Measurements from ENCODE around the gene THOC6.

Gene THOC6

GRCh38 chr16:2992383-2993081 lies 31.3 kb upstream of the THOC6 start:
- no peak for DNase-seq

GRCh38 chr16:2996298-2996697 lies 27.5 kb upstream of the THOC6 start:
- no peak for DNase-seq

GRCh38 chr16:2999929-3000328 lies 23.9 kb upstream of the THOC6 start:
- no peak for DNase-seq

- DNase-seq = no peak
Measured at GRCh38 chr16:3000540-3000939, 23.3 kb upstream of the THOC6 start.

- no peak for DNase-seq
Measured at GRCh38 chr16:3001316-3001715, 22.5 kb upstream of the THOC6 start.

- DNase-seq = peak; percentile 91
Measured at GRCh38 chr16:3003582-3004270, 20.1 kb upstream of the THOC6 start.

- no peak for DNase-seq
Measured at GRCh38 chr16:3004319-3004718, 19.5 kb upstream of the THOC6 start.

- DNase-seq = no peak
Measured at GRCh38 chr16:3004781-3005284, 19.0 kb upstream of the THOC6 start.

GRCh38 chr16:3007059-3007956 lies 16.5 kb upstream of the THOC6 start:
- no peak for DNase-seq

GRCh38 chr16:3007957-3008689 lies 15.7 kb upstream of the THOC6 start:
- DNase-seq = no peak

- no peak for DNase-seq
Measured at GRCh38 chr16:3008690-3009037, 15.2 kb upstream of the THOC6 start.

GRCh38 chr16:3009568-3010390 lies 14.1 kb upstream of the THOC6 start:
- no peak for DNase-seq

- DNase-seq = no peak
Measured at GRCh38 chr16:3010510-3010909, 13.3 kb upstream of the THOC6 start.

GRCh38 chr16:3012246-3012645 lies 11.6 kb upstream of the THOC6 start:
- no peak for DNase-seq

- no peak for DNase-seq
Measured at GRCh38 chr16:3012828-3013420, 10.9 kb upstream of the THOC6 start, which contains the start of gene CLDN9. Gene CLDN9, plus strand, starts transcription at chr16:3012923. Its CDS starts 440 bp downstream, at chr16:3013363.

- DNase-seq = no peak
Measured at GRCh38 chr16:3013491-3013951, 10.3 kb upstream of the THOC6 start.

- no peak for DNase-seq
Measured at GRCh38 chr16:3013998-3014690, 9.7 kb upstream of the THOC6 start.

GRCh38 chr16:3014971-3015370 lies 8.9 kb upstream of the THOC6 start:
- no peak for DNase-seq

- no peak for DNase-seq
Measured at GRCh38 chr16:3015865-3016521, 7.8 kb upstream of the THOC6 start.

- DNase-seq = no peak
Measured at GRCh38 chr16:3017344-3017743, 6.5 kb upstream of the THOC6 start.
